Cardiac fibroblast (primary cell): Measurements from ENCODE around the gene SLC7A14.

Source experiments
- DNase-seq, 2 donors: peaks; one replicate each; pipeline versions ENCODE4 v3.0.0 to v3.0.0-alpha.2; 2010; ENCODE audit warnings: low read depth in 2 of 2
- H3K4me3 ChIP-seq, 2 donors: replicated peaks in 1 of 2; 1 replicate in 1 of 2; 2 replicates in 1 of 2; pipeline ENCODE4 v1.5.1; 2011; ENCODE audit warnings: low read depth in 2 of 2, low read length in 2 of 2, mild to moderate bottlenecking in 2 of 2, moderate library complexity in 1 of 2
- CTCF ChIP-seq: IDR thresholded peaks from one replicate; pipeline ENCODE4 v1.5.1; 2011; ENCODE audit warnings: low read depth, mild to moderate bottlenecking, low read length, inconsistent platforms

The SLC7A14 gene

DNA sequence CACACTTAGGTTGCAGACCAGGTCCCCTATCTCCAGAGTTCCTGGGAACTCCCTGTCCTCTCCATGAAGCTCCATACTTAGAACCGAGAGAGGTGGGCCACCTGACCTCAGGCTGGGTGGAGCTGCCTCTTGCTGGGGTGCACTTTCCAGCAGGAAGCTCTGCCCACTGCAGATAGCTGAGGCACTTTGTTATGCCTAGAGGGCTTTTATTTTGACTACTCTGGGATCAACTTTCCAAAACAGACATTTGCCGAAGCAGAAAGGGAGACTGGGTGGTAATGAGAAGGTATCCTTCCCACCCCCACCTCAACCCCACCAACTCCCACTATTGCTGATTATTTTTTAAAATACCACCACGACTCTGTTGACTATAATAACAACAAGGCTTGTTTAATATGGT is 112.5 kb downstream of the SLC7A14 start:
- TF ChIP-seq CTCF: no peak
- H3K4me3 ChIP-seq: no peak overlapping the region
- no peak for DNase-seq

GRCh38 chr3:170471149-170471548 is 114.7 kb downstream of the SLC7A14 start:
- H3K4me3 ChIP-seq: no peak overlapping the region
- TF ChIP-seq CTCF: no peak
- DNase-seq: no peak

DNA sequence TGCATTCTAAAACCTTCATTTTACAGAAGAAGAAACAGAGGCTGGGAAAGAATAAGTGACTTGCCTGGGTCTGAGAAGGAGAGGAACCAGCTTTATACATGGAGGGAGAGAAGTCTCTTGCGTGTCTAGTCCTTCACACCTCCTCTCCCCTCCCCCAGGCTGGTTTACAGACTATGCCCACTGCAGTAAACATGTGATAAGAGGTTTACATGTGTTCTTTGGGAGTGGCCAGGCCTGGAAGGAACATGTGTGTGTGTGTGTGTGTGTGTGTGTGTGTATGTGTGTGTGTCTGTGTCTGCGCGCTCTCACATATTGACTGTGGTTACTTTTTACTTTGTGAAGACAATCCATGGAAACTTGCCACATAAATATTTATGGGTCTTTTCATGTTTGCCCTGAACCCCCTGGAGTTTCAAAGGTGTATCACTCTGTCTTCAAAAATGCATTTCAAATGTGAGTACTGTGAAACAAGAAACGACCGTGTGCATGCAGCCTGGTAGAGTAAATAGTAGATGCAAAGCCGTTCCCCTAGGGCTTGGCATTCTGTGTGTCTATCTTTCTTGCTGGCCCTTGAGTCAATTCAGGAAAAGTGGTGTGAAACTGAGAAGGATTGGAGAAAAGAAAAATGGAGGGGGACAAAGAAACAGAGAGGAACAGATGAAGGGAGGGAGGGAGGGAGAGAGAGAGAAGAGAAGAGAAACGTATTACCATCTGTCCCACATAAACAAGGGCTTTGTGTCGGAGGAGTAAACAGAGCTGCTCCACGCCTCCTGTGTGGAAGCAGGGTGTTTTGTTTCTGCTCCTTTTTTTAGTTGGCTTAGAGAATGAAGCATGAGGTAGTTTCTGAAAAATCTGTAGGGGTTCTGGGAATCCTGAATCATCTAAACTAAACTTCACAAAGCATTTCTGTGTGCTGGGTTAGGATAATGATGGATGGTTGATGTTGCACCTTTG is 115.5 kb downstream of the SLC7A14 start:
- no peak for TF ChIP-seq CTCF
- peak; percentile 21 to 22 for DNase-seq
- no peak overlapping the region for H3K4me3 ChIP-seq

DNA sequence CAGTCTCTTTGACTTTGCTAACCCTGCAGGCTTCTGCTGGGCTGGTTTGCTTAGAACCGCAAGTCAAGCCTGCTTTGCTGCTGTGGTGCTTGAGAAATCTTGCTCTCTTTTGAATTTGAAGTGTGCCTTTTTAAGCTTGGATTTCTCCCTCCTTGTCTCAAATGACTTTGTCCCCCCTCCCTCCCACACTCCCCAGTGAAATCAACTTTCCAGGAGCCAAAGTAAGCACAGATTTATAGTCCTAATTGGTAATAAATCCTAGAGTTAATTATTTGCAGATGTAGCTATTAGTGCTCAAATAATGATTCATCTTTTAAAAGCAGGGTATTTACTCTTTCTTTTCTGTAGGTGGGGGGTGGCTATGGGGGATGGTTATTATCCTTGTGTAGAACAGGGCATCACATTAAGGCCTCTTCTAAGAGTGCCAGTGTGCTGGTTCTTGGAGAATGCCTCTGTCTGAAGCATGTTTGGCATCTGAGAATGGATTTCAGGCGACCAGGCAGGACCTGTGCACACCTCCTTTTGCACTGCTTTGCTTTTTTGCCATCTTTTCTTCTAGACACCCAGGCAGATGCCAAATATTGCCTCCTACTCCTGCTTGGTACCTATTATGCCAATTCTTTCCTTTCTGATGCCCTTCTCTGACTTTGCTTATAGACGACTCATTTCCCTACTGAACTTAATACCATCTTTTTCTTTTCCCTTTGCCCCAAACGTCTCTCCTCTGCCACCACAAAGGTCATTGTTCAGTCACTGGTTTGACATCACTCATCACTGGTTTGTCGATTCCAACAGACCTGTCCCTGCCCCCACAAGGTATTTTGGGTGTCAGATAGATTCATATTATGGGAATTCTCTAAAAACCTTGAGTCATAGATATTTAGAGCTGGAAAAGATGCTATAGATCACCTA is 116.5 kb downstream of the SLC7A14 start:
- H3K4me3 ChIP-seq: no peak overlapping the region
- DNase-seq: no peak
- no peak for TF ChIP-seq CTCF

- H3K4me3 ChIP-seq: no peak overlapping the region
- DNase-seq: no peak
- TF ChIP-seq CTCF: no peak
Measured at GRCh38 chr3:170467571-170468147, 118.2 kb downstream of the SLC7A14 start.

GRCh38 chr3:170467007-170467406 is 118.9 kb downstream of the SLC7A14 start:
- TF ChIP-seq CTCF: no peak
- no peak for DNase-seq
- H3K4me3 ChIP-seq: no peak overlapping the region
